ENCODE data around the gene EGFLAM. TPM values are rescaled to one million over a fixed set of nuclear protein-coding genes. Genes with fewer than 3 reads are reported as not detected.

The EGFLAM gene
- total and polyA plus RNA-seq, 2 donors (not counting 1 experiment from before 2014, with no cell fraction given), result 0.33 to 20.0 TPM

DNA sequence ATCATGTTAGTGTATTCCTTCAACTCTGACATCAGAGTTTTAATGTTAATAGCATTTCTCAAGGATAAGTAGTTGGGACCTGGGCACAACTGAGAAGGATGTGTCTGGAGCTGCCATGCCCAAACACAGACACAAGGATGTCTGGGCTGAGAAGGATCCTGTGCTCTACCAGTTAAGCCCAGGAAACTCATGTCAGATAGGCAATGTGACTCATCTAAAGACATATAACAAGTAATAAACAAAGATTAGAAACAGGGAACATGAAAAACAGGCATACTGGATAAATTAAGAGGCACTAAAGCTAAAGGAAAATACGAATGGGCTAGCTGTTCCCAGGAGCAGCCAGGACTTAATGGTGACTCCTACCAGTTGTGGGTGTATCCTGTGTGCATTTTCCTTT lies 9.1 kb upstream of the EGFLAM start:
- H3K27me3 ChIP-seq (ENCODE audit: control insufficient read depth, insufficient read depth, low read length), result peaks cover 2% of the 10 kb centered on the region
- H3K9ac ChIP-seq (ENCODE audit: insufficient read depth, low read length), result no peak overlapping the region
- no peak for DNase-seq (ENCODE audit: low read depth in 2 of 2)
- H3K9me3 ChIP-seq (ENCODE audit: control insufficient read depth, insufficient read depth, low read depth, low read length), result no peaks in the 10 kb centered on the region
- no peaks in the 10 kb centered on the region for H4K20me1 ChIP-seq (ENCODE audit: control insufficient read depth, extremely low read depth, insufficient read depth, low read length)
- H3K36me3 ChIP-seq (ENCODE audit: control insufficient read depth, insufficient read depth, low read length), result no peaks in the 10 kb centered on the region
- no peaks in the 10 kb centered on the region for H3K4me1 ChIP-seq (ENCODE audit: control insufficient read depth, extremely low read depth, insufficient read depth, low read length)
- no peak overlapping the region for H3K27ac ChIP-seq (ENCODE audit: insufficient read depth, low read length)
- H3K4me3 ChIP-seq (replicated peaks in 1 of 4; ENCODE audit: control extremely low read depth in 1 of 4, insufficient read depth in 1 of 4, low read depth in 3 of 4, low read length in 4 of 4), result no peak overlapping the region
- no peak overlapping the region for H2AFZ ChIP-seq (ENCODE audit: low read length)
- no peaks in the 10 kb centered on the region for H3K79me2 ChIP-seq (ENCODE audit: control insufficient read depth, insufficient read depth, low read length)
- H3K4me2 ChIP-seq (ENCODE audit: extremely low read depth, insufficient read depth, low read length), result no peak overlapping the region
- TF ChIP-seq, protein P1, sequence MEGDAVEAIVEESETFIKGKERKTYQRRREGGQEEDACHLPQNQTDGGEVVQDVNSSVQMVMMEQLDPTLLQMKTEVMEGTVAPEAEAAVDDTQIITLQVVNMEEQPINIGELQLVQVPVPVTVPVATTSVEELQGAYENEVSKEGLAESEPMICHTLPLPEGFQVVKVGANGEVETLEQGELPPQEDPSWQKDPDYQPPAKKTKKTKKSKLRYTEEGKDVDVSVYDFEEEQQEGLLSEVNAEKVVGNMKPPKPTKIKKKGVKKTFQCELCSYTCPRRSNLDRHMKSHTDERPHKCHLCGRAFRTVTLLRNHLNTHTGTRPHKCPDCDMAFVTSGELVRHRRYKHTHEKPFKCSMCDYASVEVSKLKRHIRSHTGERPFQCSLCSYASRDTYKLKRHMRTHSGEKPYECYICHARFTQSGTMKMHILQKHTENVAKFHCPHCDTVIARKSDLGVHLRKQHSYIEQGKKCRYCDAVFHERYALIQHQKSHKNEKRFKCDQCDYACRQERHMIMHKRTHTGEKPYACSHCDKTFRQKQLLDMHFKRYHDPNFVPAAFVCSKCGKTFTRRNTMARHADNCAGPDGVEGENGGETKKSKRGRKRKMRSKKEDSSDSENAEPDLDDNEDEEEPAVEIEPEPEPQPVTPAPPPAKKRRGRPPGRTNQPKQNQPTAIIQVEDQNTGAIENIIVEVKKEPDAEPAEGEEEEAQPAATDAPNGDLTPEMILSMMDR (conservative IDR thresholded peaks at IDR 0.05 in 1 of 2, IDR thresholded peaks at IDR 0.05 in 1 of 2; ENCODE audit: low read depth in 1 of 2, low read length in 2 of 2), result no peak
- no peak for TF ChIP-seq EZH2 (IDR thresholded peaks at IDR 0.05; ENCODE audit: low read length, missing control alignments)

DNA sequence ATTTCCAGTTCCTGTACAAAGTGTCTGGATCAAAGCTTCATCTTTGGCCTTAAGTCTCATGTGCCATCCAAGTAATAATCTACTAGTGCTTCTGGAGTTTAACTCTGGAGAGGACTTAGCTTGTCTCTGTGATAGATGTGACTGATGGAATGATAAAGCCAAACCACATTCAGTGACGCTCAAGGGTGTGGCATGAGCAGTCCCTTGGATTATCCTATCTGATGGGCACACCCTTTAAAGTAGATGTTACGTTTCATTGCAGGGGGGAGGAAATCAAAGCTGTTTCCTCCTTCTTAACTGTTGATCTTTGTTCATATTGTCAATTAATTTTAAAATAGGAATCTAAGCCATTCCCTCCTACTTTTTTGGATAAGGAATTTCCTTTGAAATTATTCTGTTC lies 8.5 kb upstream of the EGFLAM start:
- Histone ChIP-seq H3K36me3 (ENCODE audit: control insufficient read depth, insufficient read depth, low read length) (no peaks in the 10 kb centered on the region), H3K27me3 (ENCODE audit: control insufficient read depth, insufficient read depth, low read length) (peaks cover 2% of the 10 kb centered on the region), H3K4me1 (ENCODE audit: control insufficient read depth, extremely low read depth, insufficient read depth, low read length) (no peaks in the 10 kb centered on the region), H3K4me2 (ENCODE audit: extremely low read depth, insufficient read depth, low read length) (no peak overlapping the region), H2AFZ (ENCODE audit: low read length) (no peak overlapping the region), H3K27ac (ENCODE audit: insufficient read depth, low read length) (no peak overlapping the region), H3K4me3 (replicated peaks in 1 of 4; ENCODE audit: control extremely low read depth in 1 of 4, insufficient read depth in 1 of 4, low read depth in 3 of 4, low read length in 4 of 4) (no peak overlapping the region), H3K79me2 (ENCODE audit: control insufficient read depth, insufficient read depth, low read length) (no peaks in the 10 kb centered on the region), H3K9ac (ENCODE audit: insufficient read depth, low read length) (no peak overlapping the region), H3K9me3 (ENCODE audit: control insufficient read depth, insufficient read depth, low read depth, low read length) (no peaks in the 10 kb centered on the region), H4K20me1 (ENCODE audit: control insufficient read depth, extremely low read depth, insufficient read depth, low read length) (no peaks in the 10 kb centered on the region)
- DNase-seq (ENCODE audit: low read depth in 2 of 2), result no peak
- TF ChIP-seq EZH2 (IDR thresholded peaks at IDR 0.05; ENCODE audit: low read length, missing control alignments), result no peak
- TF ChIP-seq, protein P1 (conservative IDR thresholded peaks at IDR 0.05 in 1 of 2, IDR thresholded peaks at IDR 0.05 in 1 of 2; ENCODE audit: low read depth in 1 of 2, low read length in 2 of 2), result no peak

DNA sequence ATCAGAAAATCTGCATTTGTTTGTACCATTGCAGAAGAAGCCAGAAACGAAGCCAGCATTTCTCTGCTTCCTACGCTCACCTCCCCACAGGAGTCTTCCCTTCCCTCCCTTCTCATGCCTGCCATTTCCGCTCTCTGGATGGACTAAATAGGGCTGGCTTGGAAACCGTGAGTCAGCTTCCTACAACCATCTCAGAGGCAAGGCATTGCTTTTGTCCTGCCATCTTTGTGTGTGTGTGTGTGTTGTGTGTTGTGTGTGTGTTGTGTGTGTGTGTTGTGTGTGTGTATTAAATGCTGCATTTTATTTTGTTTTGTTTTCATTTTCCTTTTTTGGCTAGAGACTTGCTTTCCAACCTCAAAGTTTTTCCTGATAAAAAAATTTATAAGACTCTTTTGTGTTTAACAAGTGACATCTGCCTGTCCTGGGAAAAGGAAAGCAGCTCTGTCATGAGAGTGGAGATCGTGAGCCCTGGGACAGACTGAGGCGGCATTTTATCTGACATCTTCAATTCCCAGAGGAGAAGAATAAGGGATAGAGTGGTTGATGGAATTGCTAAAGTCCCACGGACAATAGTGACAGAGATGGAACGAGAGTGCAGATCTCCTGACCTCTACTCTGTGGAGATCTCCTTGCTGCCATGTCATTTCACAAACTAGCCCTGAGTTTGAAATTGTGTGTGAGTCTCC lies 7.5 kb upstream of the EGFLAM start:
- peaks cover 2% of the 10 kb centered on the region for H3K27me3 ChIP-seq (ENCODE audit: control insufficient read depth, insufficient read depth, low read length)
- DNase-seq (ENCODE audit: low read depth in 2 of 2), result no peak
- H4K20me1 ChIP-seq (ENCODE audit: control insufficient read depth, extremely low read depth, insufficient read depth, low read length), result no peaks in the 10 kb centered on the region
- no peak overlapping the region for H3K4me2 ChIP-seq (ENCODE audit: extremely low read depth, insufficient read depth, low read length)
- no peaks in the 10 kb centered on the region for H3K36me3 ChIP-seq (ENCODE audit: control insufficient read depth, insufficient read depth, low read length)
- H3K27ac ChIP-seq (ENCODE audit: insufficient read depth, low read length), result no peak overlapping the region
- H3K9me3 ChIP-seq (ENCODE audit: control insufficient read depth, insufficient read depth, low read depth, low read length), result no peaks in the 10 kb centered on the region
- TF ChIP-seq, protein P1 (conservative IDR thresholded peaks at IDR 0.05 in 1 of 2, IDR thresholded peaks at IDR 0.05 in 1 of 2; ENCODE audit: low read depth in 1 of 2, low read length in 2 of 2), result no peak
- TF ChIP-seq EZH2 (IDR thresholded peaks at IDR 0.05; ENCODE audit: low read length, missing control alignments), result no peak
- H3K79me2 ChIP-seq (ENCODE audit: control insufficient read depth, insufficient read depth, low read length), result no peaks in the 10 kb centered on the region
- no peak overlapping the region for H3K4me3 ChIP-seq (replicated peaks in 1 of 4; ENCODE audit: control extremely low read depth in 1 of 4, insufficient read depth in 1 of 4, low read depth in 3 of 4, low read length in 4 of 4)
- H3K4me1 ChIP-seq (ENCODE audit: control insufficient read depth, extremely low read depth, insufficient read depth, low read length), result no peaks in the 10 kb centered on the region
- no peak overlapping the region for H3K9ac ChIP-seq (ENCODE audit: insufficient read depth, low read length)
- H2AFZ ChIP-seq (ENCODE audit: low read length), result no peak overlapping the region

Data from fibroblast of lung (primary cell).